GDM1 (cell line): ENCODE data around the gene EYS.
A peak's percentile ranks its signal among the peaks of the same experiment; 100 is the strongest.
"Not testable (repeated sequence)": the region's sequence is repeated elsewhere in the genome, so short reads cannot be mapped to it uniquely, and the experiment has no call there.

ENCODE experiments used
- DNase-seq: peaks from one replicate; lab custom pipeline; 2025; lab: John Stamatoyannopoulos, UW

Gene EYS

DNA sequence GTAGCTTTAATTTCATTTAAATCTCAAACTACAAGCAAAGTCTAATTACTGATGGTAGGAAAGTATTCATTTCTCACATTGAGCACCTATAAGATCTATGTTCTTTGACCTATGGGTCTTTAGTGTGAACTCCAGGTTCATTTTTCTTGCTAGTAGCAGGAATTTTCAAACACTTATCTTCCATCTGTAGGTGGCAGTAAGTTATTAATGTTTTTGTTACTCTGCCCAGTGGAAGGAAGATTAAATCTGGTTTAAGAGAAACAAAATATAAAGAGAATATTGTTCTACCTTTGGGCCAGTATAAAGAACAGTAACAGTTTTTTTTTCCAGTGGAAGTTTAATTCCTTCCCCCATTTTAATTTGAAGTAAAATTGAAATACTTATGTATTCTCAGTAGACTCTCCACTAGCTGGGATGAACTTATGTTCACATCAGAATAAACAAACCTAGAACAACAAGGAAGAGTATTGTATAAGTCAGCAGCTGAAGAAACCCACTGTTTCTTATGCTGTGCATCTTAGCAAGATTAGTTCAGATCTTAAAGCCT is 1743.2 kb downstream of the EYS start:
- DNase-seq = no peak

GRCh38 chr6:63953336-63954021 is 1753.5 kb downstream of the EYS start:
- DNase-seq = not testable (repeated sequence)

GRCh38 chr6:63947792-63948529 is 1759.1 kb downstream of the EYS start:
- no peak for DNase-seq

DNA sequence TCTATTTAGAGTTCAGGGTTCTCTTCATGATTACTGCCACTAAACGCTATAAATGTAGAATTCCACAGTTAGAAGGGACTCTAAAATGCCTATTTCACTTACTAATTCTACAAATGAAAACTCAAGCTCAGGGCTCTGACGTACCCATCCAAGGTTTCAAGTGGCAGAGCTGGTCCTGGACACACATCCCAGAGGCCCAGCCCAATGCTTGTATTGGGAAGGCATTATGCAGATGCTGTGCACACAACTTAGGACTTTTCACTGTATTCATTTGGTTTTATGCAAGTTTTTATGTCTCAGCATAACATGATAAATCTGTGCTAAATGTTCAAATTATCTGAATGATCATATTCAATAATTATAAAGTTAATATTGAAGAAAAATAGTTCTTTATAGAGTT is 1761.0 kb downstream of the EYS start:
- no peak for DNase-seq

- no peak for DNase-seq
These were observed 1763.2 kb downstream of the EYS start for GRCh38 chr6:63943826-63944225.

- no peak for DNase-seq
These were observed 1765.1 kb downstream of the EYS start for GRCh38 chr6:63941747-63942470.

- DNase-seq = no peak
These were observed 1767.0 kb downstream of the EYS start for GRCh38 chr6:63940056-63940455.

DNA sequence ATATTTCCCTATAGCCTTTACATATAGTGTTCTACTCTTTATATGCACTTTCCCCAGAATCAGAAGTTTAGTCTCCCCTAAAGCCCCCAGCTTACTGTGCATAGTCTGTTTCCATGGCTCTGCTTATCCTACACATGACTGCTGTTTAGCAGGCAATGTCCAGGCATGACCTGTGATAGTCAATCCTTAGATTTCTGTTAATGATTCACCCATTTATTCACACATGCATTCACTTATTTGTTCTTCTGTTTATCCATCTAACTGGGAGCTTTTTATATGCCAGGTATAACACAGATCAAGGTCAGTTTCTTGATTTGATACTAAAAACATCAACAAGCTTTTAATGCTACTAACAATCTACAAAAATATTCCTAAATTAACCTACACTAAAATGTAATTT is 1770.6 kb downstream of the EYS start:
- no peak for DNase-seq

DNA sequence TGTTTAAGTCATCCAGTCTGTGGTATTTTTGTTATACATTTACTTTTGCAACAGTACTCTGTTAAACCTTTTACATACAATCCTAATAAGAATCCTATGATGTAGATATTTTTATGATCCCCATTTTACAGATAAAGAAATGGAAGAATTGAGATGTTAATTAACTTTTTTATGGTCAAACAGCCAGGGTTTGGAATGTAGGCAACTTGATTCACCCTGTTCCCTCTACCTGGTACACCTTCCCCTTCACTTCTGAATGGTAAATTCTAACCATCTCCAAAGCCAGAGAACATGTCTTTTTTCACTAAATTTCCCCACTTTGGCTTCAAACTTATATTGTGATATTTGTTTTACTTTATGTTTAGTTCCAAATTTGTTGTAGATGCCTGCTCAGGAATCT is 1771.3 kb downstream of the EYS start:
- DNase-seq = no peak

DNA sequence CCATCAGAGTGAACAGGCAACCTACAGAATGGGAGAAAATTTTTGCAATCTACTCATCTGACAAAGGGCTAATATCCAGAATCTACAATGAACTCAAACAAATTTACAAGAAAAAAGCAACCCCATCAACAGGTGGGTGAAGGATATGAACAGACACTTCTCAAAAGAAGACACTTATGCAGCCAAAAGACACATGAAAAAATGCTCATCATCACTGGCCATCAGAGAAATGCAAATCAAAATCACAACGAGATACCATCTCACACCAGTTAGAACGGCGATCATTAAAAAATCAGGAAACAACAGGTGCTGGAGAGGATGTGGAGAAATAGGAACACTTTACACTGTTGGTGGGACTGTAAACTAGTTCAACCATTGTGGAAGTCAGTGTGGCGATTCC is 1773.1 kb downstream of the EYS start:
- DNase-seq = not testable (repeated sequence)

GRCh38 chr6:63930848-63931247 is 1776.2 kb downstream of the EYS start:
- DNase-seq = no peak

DNA sequence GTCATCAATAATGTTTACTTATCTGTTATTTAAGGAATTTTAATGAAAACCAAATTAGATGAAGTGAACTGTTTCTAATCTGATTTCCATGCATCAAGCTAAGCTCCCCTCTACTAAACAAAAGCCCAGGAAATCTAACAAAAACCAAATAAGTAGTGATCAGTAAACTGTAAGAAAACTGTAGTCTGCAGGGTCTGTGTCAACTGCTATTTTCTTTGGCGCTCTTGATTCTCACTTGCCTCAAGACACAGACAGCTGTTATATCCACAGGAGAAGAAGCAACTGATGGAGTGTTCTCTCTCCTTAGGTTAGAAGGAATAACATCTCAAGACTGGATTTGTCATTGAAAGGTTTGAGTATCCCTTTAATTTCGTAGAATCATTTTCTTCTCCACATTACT is 1777.9 kb downstream of the EYS start:
- no peak for DNase-seq

DNA sequence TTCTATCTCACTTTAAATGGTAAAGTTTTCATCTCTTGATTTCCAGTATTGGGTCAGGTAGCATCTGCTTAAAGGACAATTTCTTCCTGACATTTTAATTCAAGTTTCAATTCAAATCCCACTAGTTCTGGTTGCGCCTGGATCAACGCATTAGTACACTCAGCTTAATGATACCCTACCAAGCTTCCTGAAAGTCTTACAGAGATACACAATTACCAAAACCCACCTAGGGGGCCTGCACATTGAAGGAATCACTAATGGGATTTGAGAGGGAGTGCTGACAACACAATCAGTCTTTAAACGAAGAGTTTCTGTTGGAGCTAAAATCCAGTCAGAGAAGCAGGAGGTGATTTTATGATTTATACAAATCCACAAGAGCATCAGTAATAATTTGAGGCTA is 1778.4 kb downstream of the EYS start:
- DNase-seq = no peak

- no peak for DNase-seq
These were observed 1779.8 kb downstream of the EYS start for GRCh38 chr6:63926950-63927927.

- DNase-seq = no peak
These were observed 1780.7 kb downstream of the EYS start for GRCh38 chr6:63926258-63926780.

- no peak for DNase-seq
These were observed 1783.8 kb downstream of the EYS start for GRCh38 chr6:63923139-63923739.

DNA sequence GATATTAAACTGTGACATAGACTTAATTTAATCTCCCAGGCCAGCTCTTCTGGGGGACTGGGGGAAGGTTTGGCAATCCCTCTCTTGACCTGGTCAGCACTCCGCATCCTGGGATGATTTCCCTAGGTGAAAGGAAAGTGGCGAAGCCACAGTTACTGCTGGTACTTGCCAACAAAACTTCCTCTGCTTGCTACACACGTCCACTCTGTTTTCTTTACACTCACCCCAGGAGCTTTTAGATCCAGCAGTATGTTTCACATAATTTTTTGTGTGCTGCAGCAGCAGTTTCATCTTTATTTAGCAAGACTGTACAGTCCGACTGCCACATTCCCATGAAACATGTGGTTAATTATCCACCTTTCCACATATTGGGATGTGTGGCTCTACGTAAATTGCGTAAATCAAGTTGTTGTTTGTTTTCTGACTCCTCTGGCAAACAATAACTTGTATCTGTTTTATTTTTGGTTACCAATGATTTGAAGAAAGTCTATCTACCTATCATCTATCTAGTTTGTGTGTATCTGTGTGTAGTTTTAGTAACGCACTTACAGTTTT is 1787.4 kb downstream of the EYS start:
- no peak for DNase-seq

DNA sequence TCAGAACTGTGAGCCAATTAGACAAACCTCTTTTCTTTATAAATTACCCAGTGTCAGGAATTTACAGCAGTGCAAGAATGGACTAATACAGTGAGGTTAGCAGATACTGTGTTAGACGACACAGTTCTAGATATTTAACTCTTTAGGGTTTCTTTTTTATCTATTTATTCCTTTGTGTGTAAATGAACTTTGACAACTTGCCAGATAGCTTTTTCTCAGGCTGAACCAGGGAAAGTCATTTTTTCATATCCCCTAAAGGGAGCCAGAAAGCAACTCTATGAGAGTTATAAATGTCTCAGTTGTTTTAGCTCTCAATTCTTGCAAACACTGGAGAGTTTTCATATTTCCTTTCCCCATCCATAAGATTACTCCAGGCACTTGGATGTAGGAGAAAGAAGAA is 1794.1 kb downstream of the EYS start:
- no peak for DNase-seq

DNA sequence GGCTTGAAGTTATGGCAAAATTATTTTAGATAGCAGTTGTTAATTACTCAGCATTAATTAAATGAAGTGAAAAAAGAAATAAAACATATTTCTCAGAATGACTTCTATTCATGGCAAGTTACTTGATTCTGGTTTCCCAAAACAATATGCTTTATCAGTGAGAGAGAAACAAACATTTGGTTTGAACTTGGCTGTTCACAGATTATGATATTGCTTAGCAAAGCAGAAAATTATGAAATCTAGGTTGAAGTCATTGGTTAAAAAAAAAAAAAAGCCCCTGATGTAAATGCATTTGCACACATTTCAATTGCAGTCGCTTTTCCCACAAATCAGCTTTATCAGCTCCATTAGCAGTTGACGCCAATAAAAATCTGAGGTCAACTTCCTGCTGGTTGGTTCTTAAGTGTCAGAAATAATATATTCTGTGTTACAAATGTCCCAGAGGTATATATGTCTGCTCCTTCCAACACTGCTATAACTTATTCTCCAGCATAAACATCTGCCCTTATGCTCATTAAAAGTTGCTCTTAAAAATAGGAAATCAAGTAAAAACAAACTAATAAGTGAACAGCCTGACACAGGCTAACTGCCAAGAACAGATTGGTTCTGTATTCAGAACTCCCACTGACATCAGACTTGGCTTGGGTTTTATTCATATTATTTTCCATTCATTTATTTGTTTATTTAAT is 1796.0 kb downstream of the EYS start:
- DNase-seq = no peak

DNA sequence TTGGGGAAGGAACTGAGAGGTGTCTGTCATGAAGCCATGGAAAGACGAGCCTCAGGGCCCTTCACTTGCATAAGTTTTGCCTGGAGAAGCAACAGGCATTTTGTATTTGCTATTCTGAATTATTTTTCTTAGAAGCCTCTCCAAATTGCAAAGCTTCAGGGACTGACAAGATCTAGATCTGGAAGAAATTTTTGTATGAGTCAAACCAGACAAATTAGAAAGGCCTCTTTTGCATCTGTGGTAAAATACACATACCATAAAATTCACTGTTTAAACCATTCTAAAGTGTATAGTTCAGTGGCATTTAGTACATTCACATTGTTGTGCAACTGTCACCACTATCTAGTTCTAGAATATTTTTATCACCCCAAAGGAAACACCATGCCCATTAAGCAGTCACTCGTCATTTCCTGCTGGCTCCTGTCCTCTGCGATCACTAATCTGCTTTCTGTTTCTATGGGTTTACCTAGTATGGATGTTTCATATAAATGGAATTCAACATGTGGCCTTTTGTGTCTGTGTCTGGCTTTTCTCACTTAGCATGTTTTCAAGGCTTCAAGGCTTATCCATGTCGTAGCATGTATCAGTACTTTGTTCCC is 1802.3 kb downstream of the EYS start:
- DNase-seq = peak; percentile 54
